Liver (tissue), 9 donors: ENCODE measurements around the gene SLC17A4. TPM values are rescaled to one million over a fixed set of nuclear protein-coding genes. Genes with fewer than 3 reads are reported as not detected.

ENCODE experiments used
- DNase-seq: peaks from one replicate; pipeline ENCODE4 v3.0.0-alpha.2; 2017; ENCODE audit warnings: low spot score
- H3K27ac ChIP-seq, 2 donors: one replicate each; pipeline ENCODE4 v1.7.0; 2013; ENCODE audit warnings: inconsistent platforms in 2 of 2, low read length in 2 of 2, control low read depth in 1 of 2, low read depth in 1 of 2, mild to moderate bottlenecking in 1 of 2
- H3K27me3 ChIP-seq, 4 donors: one replicate each; pipeline versions ENCODE4 v1.6.1 to v1.7.0; 2013; ENCODE audit warnings: low read length in 3 of 4, inconsistent platforms in 1 of 4, mild to moderate bottlenecking in 1 of 4, moderate library complexity in 1 of 4; ENCODE audit not compliant: control insufficient read depth in 4 of 4, insufficient read depth in 4 of 4
- H3K36me3 ChIP-seq, 4 donors: one replicate each; pipeline versions ENCODE4 v1.6.1 to v1.7.0; 2013; ENCODE audit warnings: low read length in 3 of 4, mild to moderate bottlenecking in 3 of 4, low read depth in 1 of 4, moderate library complexity in 1 of 4; ENCODE audit not compliant: control insufficient read depth in 4 of 4, insufficient read depth in 3 of 4
- H3K4me1 ChIP-seq, 4 donors: one replicate each; pipeline versions ENCODE4 v1.6.1 to v1.7.0; 2013; ENCODE audit warnings: low read length in 3 of 4, mild to moderate bottlenecking in 3 of 4, moderate library complexity in 1 of 4; ENCODE audit not compliant: control insufficient read depth in 4 of 4, insufficient read depth in 4 of 4
- H3K4me3 ChIP-seq, 3 donors: one replicate each; pipeline versions ENCODE4 v1.6.1 to v1.7.0; 2013; ENCODE audit warnings: low read length in 3 of 3, control low read depth in 1 of 3, low read depth in 1 of 3, mild to moderate bottlenecking in 1 of 3
- H3K9ac ChIP-seq, 2 donors: one replicate each; pipeline ENCODE4 v1.7.0; 2013; ENCODE audit warnings: low read length in 2 of 2, mild to moderate bottlenecking in 2 of 2, moderate library complexity in 2 of 2, control low read depth in 1 of 2, low read depth in 1 of 2
- H3K9me3 ChIP-seq, 4 donors: one replicate each; pipeline versions ENCODE4 v1.6.1 to v1.7.0; 2013; ENCODE audit warnings: low read length in 3 of 4; ENCODE audit not compliant: control insufficient read depth in 4 of 4
- ATF3 ChIP-seq: IDR thresholded peaks from 2 replicates; pipeline ENCODE4 v1.6.1; 2016; ENCODE audit warnings: antibody characterized with exemption
- FOXA1 ChIP-seq: IDR thresholded peaks from 2 replicates; pipeline ENCODE4 v1.6.1; 2016; ENCODE audit warnings: antibody characterized with exemption
- GABPA ChIP-seq, 2 donors: IDR thresholded peaks in 1 of 2; conservative IDR thresholded peaks in 1 of 2; 2 replicates each; pipeline ENCODE4 v1.6.1; 2016; ENCODE audit warnings: antibody characterized with exemption in 2 of 2, mild to moderate bottlenecking in 1 of 2, moderate library complexity in 1 of 2
- HNF4A ChIP-seq, 2 donors: conservative IDR thresholded peaks; 2 replicates each; pipeline ENCODE4 v1.6.1; 2016; ENCODE audit warnings: antibody characterized with exemption in 2 of 2, mild to moderate bottlenecking in 2 of 2
- HNF4G ChIP-seq: IDR thresholded peaks from 2 replicates; pipeline ENCODE4 v1.6.1; 2016; ENCODE audit warnings: antibody characterized with exemption
- JUND ChIP-seq, 2 donors: IDR thresholded peaks; 2 replicates each; pipeline ENCODE4 v1.6.1; 2016; ENCODE audit warnings: antibody characterized with exemption in 2 of 2
- NR2F2 ChIP-seq: IDR thresholded peaks from 2 replicates; pipeline ENCODE4 v1.6.1; 2016; ENCODE audit warnings: antibody characterized with exemption
- RAD21 ChIP-seq, 2 donors: IDR thresholded peaks; 2 replicates each; pipeline ENCODE4 v1.6.1; 2016; ENCODE audit warnings: antibody characterized with exemption in 2 of 2, mild to moderate bottlenecking in 2 of 2
- REST ChIP-seq: IDR thresholded peaks from 2 replicates; pipeline ENCODE4 v1.6.1; 2016; ENCODE audit warnings: antibody characterized with exemption, mild to moderate bottlenecking
- RXRA ChIP-seq, 2 donors: IDR thresholded peaks; 2 replicates each; pipeline ENCODE4 v1.6.1; 2017 to 2018; ENCODE audit warnings: antibody characterized with exemption in 2 of 2, mild to moderate bottlenecking in 1 of 2
- SP1 ChIP-seq: IDR thresholded peaks from 2 replicates; pipeline ENCODE4 v1.6.1; 2018; ENCODE audit warnings: antibody characterized with exemption, mild to moderate bottlenecking
- TAF1 ChIP-seq: conservative IDR thresholded peaks from 2 replicates; pipeline ENCODE4 v1.6.1; 2016; ENCODE audit warnings: antibody characterized with exemption, mild to moderate bottlenecking
- YY1 ChIP-seq: IDR thresholded peaks from 2 replicates; pipeline ENCODE4 v1.6.1; 2016; ENCODE audit warnings: antibody characterized with exemption, mild to moderate bottlenecking
- WGBS: extraction: QIAGEN DNeasy Blood & Tissue Kit; methylation state at CpG from one replicate; pipeline ENCODE4 v1.1.7; 2013; 5-methylcytosine and 5-hydroxymethylcytosine counted together
- polyA plus RNA-seq, 2 donors: library from polyadenylated mRNA; stranded (reverse) in 1 of 2; unstranded in 1 of 2; fragments of 200-250 nt in 1 of 2; fragments of >200 nt in 1 of 2; fragmentation: Nextera tagmentation in 1 of 2; extraction: Ambion mirVana in 1 of 2; gene quantifications; one replicate each; pipeline versions ENCODE4 v1.2.1 to v1.2.3, GENCODE V29; 2013 to 2015
- total RNA-seq, 2 donors: library from RNA; depleted of rRNA; stranded (reverse); fragments of >200 nt; gene quantifications; one replicate each; pipeline ENCODE4 v1.2.3, GENCODE V29; 2014
- TF ChIP-seq, protein P1 (sequence below): IDR thresholded peaks from 2 replicates; pipeline ENCODE4 v1.6.1; 2016; ENCODE audit warnings: antibody characterized with exemption
- TF ChIP-seq, protein P2 (sequence below): IDR thresholded peaks from 2 replicates; pipeline ENCODE4 v1.6.1; 2016; ENCODE audit warnings: antibody characterized with exemption
- donor health status: healthy.
- donor health status: healthy.
- donor health status: healthy.
- donor health status: healthy.
- donor health status: healthy.

The SLC17A4 gene
- total and polyA plus RNA-seq, 4 donors = 4.4 to 27.3 (median 8.4) TPM

DNA sequence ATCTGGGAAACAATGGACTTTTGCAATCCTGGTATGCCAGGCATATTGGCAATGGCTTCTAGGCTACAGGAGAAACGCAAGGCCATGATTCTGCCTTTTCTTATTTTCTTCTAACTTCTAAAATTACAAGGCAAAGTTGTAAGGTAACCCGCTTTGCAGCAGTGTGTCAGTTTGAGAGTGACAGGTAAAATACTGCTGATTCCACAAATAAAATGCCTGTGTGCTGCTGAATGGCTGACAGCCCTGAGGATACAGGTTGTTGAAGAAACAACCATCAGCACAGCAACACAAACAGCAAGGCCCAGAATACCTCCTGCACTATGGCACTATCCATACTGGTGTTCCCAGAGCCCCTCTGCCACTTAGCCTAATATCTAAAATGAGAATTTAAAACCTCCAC lies 40.2 kb downstream of the SLC17A4 start:
- DNase-seq = no peak
- Histone ChIP-seq H3K9me3 (no peaks in the 10 kb centered on the region), H3K4me1 (peaks cover 0 to 2% (median 0%) of the 10 kb centered on the region in 4 donors), H3K27me3 (no peaks in the 10 kb centered on the region), H3K4me3 (no peak overlapping the region), H3K27ac (no peak overlapping the region), H3K9ac (no peak overlapping the region), H3K36me3 (peaks cover 0 to 11% (median 3%) of the 10 kb centered on the region in 4 donors)
- 96% methylated on average over 2 of the region's 2 CpGs for WGBS
- no peak for TF ChIP-seq REST
- no peak for TF ChIP-seq TAF1
- no peak for TF ChIP-seq SP1
- TF ChIP-seq RAD21 (IDR thresholded peaks at IDR 0.05) = no peak
- TF ChIP-seq, protein P1, sequence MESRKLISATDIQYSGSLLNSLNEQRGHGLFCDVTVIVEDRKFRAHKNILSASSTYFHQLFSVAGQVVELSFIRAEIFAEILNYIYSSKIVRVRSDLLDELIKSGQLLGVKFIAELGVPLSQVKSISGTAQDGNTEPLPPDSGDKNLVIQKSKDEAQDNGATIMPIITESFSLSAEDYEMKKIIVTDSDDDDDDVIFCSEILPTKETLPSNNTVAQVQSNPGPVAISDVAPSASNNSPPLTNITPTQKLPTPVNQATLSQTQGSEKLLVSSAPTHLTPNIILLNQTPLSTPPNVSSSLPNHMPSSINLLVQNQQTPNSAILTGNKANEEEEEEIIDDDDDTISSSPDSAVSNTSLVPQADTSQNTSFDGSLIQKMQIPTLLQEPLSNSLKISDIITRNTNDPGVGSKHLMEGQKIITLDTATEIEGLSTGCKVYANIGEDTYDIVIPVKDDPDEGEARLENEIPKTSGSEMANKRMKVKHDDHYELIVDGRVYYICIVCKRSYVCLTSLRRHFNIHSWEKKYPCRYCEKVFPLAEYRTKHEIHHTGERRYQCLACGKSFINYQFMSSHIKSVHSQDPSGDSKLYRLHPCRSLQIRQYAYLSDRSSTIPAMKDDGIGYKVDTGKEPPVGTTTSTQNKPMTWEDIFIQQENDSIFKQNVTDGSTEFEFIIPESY = no peak
- TF ChIP-seq HNF4G = no peak
- TF ChIP-seq HNF4A (conservative IDR thresholded peaks at IDR 0.05) = no peak
- no peak for TF ChIP-seq YY1
- TF ChIP-seq ATF3 = no peak
- no peak for TF ChIP-seq JUND (IDR thresholded peaks at IDR 0.05)
- no peak for TF ChIP-seq FOXA1
- no peak for TF ChIP-seq GABPA (IDR thresholded peaks at IDR 0.05 in 1 of 2, conservative IDR thresholded peaks at IDR 0.05 in 1 of 2)

GRCh38 chr6:25801436-25801835 lies 46.9 kb downstream of the SLC17A4 start:
- WGBS = 73% methylated on average over 4 of the region's 4 CpGs

More at GRCh38 chr6:25801436-25801835, 46.9 kb downstream of the SLC17A4 start:
- H3K4me1 ChIP-seq = peaks cover 0 to 2% (median 0%) of the 10 kb centered on the region in 4 donors
- DNase-seq = no peak
- H3K9ac ChIP-seq = no peak overlapping the region
- H3K4me3 ChIP-seq = no peak overlapping the region
- peaks cover 2 to 13% (median 2%) of the 10 kb centered on the region in 4 donors for H3K36me3 ChIP-seq
- no peaks in the 10 kb centered on the region for H3K27me3 ChIP-seq
- H3K9me3 ChIP-seq = no peaks in the 10 kb centered on the region
- H3K27ac ChIP-seq = no peak overlapping the region
- no peak for TF ChIP-seq HNF4G
- TF ChIP-seq YY1 = no peak
- TF ChIP-seq ATF3 = no peak
- no peak for TF ChIP-seq NR2F2
- no peak for TF ChIP-seq SP1
- TF ChIP-seq HNF4A (conservative IDR thresholded peaks at IDR 0.05) = peak in 1 of 2 donors; percentile 54
- no peak for TF ChIP-seq GABPA (IDR thresholded peaks at IDR 0.05 in 1 of 2, conservative IDR thresholded peaks at IDR 0.05 in 1 of 2)
- TF ChIP-seq, protein P1 = no peak
- no peak for TF ChIP-seq REST
- TF ChIP-seq RXRA (IDR thresholded peaks at IDR 0.05) = peak in 1 of 2 donors; percentile 28
- TF ChIP-seq, protein P2, sequence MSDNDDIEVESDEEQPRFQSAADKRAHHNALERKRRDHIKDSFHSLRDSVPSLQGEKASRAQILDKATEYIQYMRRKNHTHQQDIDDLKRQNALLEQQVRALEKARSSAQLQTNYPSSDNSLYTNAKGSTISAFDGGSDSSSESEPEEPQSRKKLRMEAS = no peak
